CD4-positive, alpha-beta T cell (primary cell): ENCODE measurements around the gene GAP43. TPM values are rescaled to one million over a fixed set of nuclear protein-coding genes. Genes with fewer than 3 reads are reported as not detected.

ENCODE experiments used
- ATAC-seq: fragments of 200-7000 bp; cut with Tn5 transposase; one replicate; pipeline ENCODE4 v1.10.0; 2022; ENCODE audit warnings: mild to moderate bottlenecking; ENCODE audit not compliant: poor library complexity
- CTCF ChIA-PET: fragments of 350-600 bp; sonication (Branson Sonifier 250); formaldehyde crosslinking; loops from one replicate; lab custom pipeline; 2021; ENCODE audit warnings: antibody characterized with exemption, inconsistent platforms; lab: Charles Lee
- POLR2A ChIA-PET: fragments of 350-600 bp; sonication (Branson Sonifier 250); formaldehyde crosslinking; loops from one replicate; lab custom pipeline; 2021; ENCODE audit warnings: antibody characterized with exemption, inconsistent platforms; lab: Charles Lee
- DNase-seq, 14 experiments: peaks; one replicate each; pipeline ENCODE4 v3.0.0-alpha.2; 2013 to 2020; ENCODE audit warnings: mixed read lengths in 2 of 14
- H3K27ac ChIP-seq, 2 donors: one replicate each; pipeline versions ENCODE4 v1.5.1 to v1.7.0; 2013; ENCODE audit warnings: low read length in 2 of 2, low read depth in 1 of 2, mild to moderate bottlenecking in 1 of 2
- H3K27me3 ChIP-seq, 2 experiments: 1 replicate in 1 of 2; 2 replicates in 1 of 2; pipeline versions ENCODE4 v1.6.1 to v1.7.0; 2013; ENCODE audit warnings: low read length in 2 of 2, control low read depth in 1 of 2, mild to moderate bottlenecking in 1 of 2, moderate library complexity in 1 of 2; ENCODE audit not compliant: insufficient read depth in 2 of 2, control insufficient read depth in 1 of 2
- H3K36me3 ChIP-seq: one replicate; pipeline ENCODE4 v1.6.1; 2013; ENCODE audit warnings: low read length, control low read depth; ENCODE audit not compliant: insufficient read depth
- H3K4me1 ChIP-seq: one replicate; pipeline ENCODE4 v1.6.1; 2013; ENCODE audit warnings: low read length, control low read depth; ENCODE audit not compliant: insufficient read depth
- H3K4me3 ChIP-seq: one replicate; pipeline ENCODE4 v1.5.1; 2013; ENCODE audit warnings: mild to moderate bottlenecking, low read length, moderate library complexity
- H3K9me3 ChIP-seq, 2 experiments: 1 replicate in 1 of 2; 2 replicates in 1 of 2; pipeline versions ENCODE4 v1.6.1 to v1.7.0; 2013; ENCODE audit warnings: low read length in 2 of 2, mild to moderate bottlenecking in 2 of 2, control low read depth in 1 of 2, moderate library complexity in 1 of 2; ENCODE audit not compliant: control insufficient read depth in 1 of 2, insufficient read depth in 1 of 2
- H3K27ac Mint-ChIP-seq: one replicate; pipeline ENCODE4 v1.8.0; 2020; ENCODE audit warnings: mixed read lengths
- H3K27me3 Mint-ChIP-seq: one replicate; pipeline ENCODE4 v1.8.0; 2021; ENCODE audit warnings: mixed read lengths
- H3K36me3 Mint-ChIP-seq: one replicate; pipeline ENCODE4 v1.8.0; 2021; ENCODE audit warnings: low read depth, mixed read lengths
- H3K4me1 Mint-ChIP-seq: one replicate; pipeline ENCODE4 v1.8.0; 2021; ENCODE audit warnings: low read depth, mixed read lengths
- H3K4me3 Mint-ChIP-seq: one replicate; pipeline ENCODE4 v1.8.0; 2020; ENCODE audit warnings: mild to moderate bottlenecking, mixed read lengths
- H3K9me3 Mint-ChIP-seq: one replicate; pipeline ENCODE4 v1.8.0; 2020; ENCODE audit warnings: mixed read lengths
- CTCF ChIP-seq: fragments of 200-600 bp; IDR thresholded peaks from one replicate; pipeline ENCODE4 v1.8.0; 2022; ENCODE audit warnings: antibody characterized with exemption, mild to moderate bottlenecking
- intact Hi-C, 2 experiments: fragments of 100-400 bp; cut with DNase I in 1 of 2; cut with micrococcal nuclease in 1 of 2; formaldehyde crosslinking; loops; one replicate each; pipeline versions ENCODE4 v1.15.1 to v1.9.0; 2023 to 2025; cut with DNase I, micrococcal nuclease
- total RNA-seq, 174 experiments: library from RNA in 2 of 174; stranded (reverse) in 2 of 174; gene quantifications; one replicate each; pipeline ENCODE4 v1.2.3 and lab custom pipeline; 2021 to 2026

Gene GAP43
- total RNA-seq, 2 experiments from 2014 or later: not detected

GRCh38 chr3:115760716-115761115 lies 137.4 kb downstream of the GAP43 start:
- no peaks in the 10 kb centered on the region for H3K9me3 Mint-ChIP-seq
- H3K27me3 Mint-ChIP-seq: peaks cover 4% of the 10 kb centered on the region
- no peaks in the 10 kb centered on the region for H3K36me3 ChIP-seq
- DNase-seq (no peak), ATAC-seq (no peak)
- no peak overlapping the region for H3K4me3 ChIP-seq
- H3K27ac Mint-ChIP-seq: no peak overlapping the region
- TF ChIP-seq CTCF: no peak
- no peaks in the 10 kb centered on the region for H3K4me1 Mint-ChIP-seq
- H3K4me3 Mint-ChIP-seq: no peak overlapping the region
- no peaks in the 10 kb centered on the region for H3K36me3 Mint-ChIP-seq
- intact Hi-C loops: no loop called here
- no peaks in the 10 kb centered on the region for H3K27me3 ChIP-seq
- no peaks in the 10 kb centered on the region for H3K4me1 ChIP-seq
- no peaks in the 10 kb centered on the region for H3K9me3 ChIP-seq
- CTCF ChIA-PET: no interaction called here
- POLR2A ChIA-PET: no interaction called here
- no peak overlapping the region for H3K27ac ChIP-seq

- Mint-ChIP-seq H3K27ac (no peak overlapping the region), H3K4me1 (no peaks in the 10 kb centered on the region), H3K36me3 (no peaks in the 10 kb centered on the region), H3K9me3 (no peaks in the 10 kb centered on the region), H3K4me3 (no peak overlapping the region), H3K27me3 (peaks cover 13% of the 10 kb centered on the region)
- no peaks in the 10 kb centered on the region for H3K36me3 ChIP-seq
- H3K27me3 ChIP-seq: no peaks in the 10 kb centered on the region
- CTCF ChIA-PET: interaction anchor here (1.1 kb wide), 1 partner anchor 23 kb away, joined by 3 read pairs; no protein-coding TSS in a partner anchor
- no peak overlapping the region for H3K4me3 ChIP-seq
- H3K4me1 ChIP-seq: no peaks in the 10 kb centered on the region
- intact Hi-C loops: no loop called here
- ATAC-seq: no peak
- no peak overlapping the region for H3K27ac ChIP-seq
- H3K9me3 ChIP-seq: no peaks in the 10 kb centered on the region
- no peak for TF ChIP-seq CTCF
- POLR2A ChIA-PET: no interaction called here
- DNase-seq: no peak
Observed at GRCh38 chr3:115761927-115762305, 138.6 kb downstream of the GAP43 start.

DNA sequence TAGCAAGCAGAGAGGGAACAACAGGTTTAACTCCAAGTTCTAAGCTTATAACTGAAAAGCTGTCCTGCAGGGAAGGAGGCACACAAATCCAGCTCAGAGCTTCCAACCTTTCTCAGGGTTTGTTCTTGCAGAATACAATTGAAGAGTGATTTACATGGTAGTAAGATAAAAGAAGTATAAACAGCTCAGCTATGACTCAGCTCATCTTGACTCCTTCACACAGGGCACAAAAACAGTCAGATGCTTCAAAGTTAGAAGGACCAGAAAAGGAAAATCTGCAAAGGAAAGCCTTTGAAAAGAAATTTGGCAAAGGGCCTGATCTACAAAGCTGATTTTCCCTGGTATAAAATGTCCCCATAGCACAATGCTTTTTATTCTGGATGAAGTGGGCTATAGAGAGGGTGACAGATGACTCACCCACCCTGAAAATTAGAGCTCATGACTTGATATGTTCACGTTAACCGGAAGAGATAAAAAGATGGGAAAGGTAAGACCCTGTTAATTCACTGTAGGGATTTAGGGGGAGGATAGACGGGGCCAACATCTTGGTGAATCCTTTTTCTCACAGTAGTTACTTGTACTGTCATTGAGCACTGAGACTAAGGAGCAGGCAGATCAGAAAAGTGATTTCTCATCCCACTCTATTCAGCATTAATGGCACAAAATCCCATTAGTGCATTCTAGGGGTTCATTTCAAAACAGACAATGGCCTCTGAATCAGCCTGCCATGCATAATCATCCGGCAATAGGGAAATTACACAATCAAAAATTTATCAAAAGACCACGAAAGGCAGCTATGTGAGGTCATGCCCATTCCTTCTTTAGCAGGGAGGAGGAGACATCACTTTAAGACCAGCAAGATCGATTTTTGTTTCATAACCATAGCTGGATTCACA lies 143.5 kb downstream of the GAP43 start:
- no peak for ATAC-seq
- ChIA-PET CTCF (no interaction called here), POLR2A (interaction anchor here (1.0 kb wide), 1 partner anchor 17 kb away, joined by 3 read pairs; no protein-coding TSS in a partner anchor)
- no peaks in the 10 kb centered on the region for H3K4me1 ChIP-seq
- no peak for TF ChIP-seq CTCF
- H3K36me3 Mint-ChIP-seq: no peaks in the 10 kb centered on the region
- no peaks in the 10 kb centered on the region for H3K4me1 Mint-ChIP-seq
- H3K27ac ChIP-seq: no peak overlapping the region
- no peak overlapping the region for H3K4me3 Mint-ChIP-seq
- no peaks in the 10 kb centered on the region for H3K9me3 Mint-ChIP-seq
- intact Hi-C loops: no loop called here
- no peaks in the 10 kb centered on the region for H3K27me3 ChIP-seq
- H3K27me3 Mint-ChIP-seq: peaks cover 24% of the 10 kb centered on the region
- H3K27ac Mint-ChIP-seq: no peak overlapping the region
- no peaks in the 10 kb centered on the region for H3K36me3 ChIP-seq
- H3K9me3 ChIP-seq: no peaks in the 10 kb centered on the region
- H3K4me3 ChIP-seq: no peak overlapping the region
- DNase-seq: no peak
